ENCODE measurements around the gene SORBS1.

GRCh38 chr10:95552679-95553342, 8.4 kb downstream of the SORBS1 start:
- TF ChIP-seq, protein P1, sequence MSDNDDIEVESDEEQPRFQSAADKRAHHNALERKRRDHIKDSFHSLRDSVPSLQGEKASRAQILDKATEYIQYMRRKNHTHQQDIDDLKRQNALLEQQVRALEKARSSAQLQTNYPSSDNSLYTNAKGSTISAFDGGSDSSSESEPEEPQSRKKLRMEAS (IDR thresholded peaks at IDR 0.05; ENCODE audit: insufficient read depth, insufficient read length) = no peak
- TF ChIP-seq CTCF (IDR thresholded peaks at IDR 0.05; ENCODE audit: extremely low read depth in 1 of 2, insufficient read depth in 1 of 2, low read depth in 1 of 2, low read length in 2 of 2) = no peak
- TF ChIP-seq EZH2 (IDR thresholded peaks at IDR 0.05; ENCODE audit: borderline replicate concordance, low read depth, low read length, severe bottlenecking) = no peak
- TF ChIP-seq FOS (IDR thresholded peaks at IDR 0.05; ENCODE audit: borderline replicate concordance, insufficient read depth, low read length) = no peak
- no peak for TF ChIP-seq POLR2AphosphoS5 (IDR thresholded peaks at IDR 0.05; ENCODE audit: insufficient read depth, low read depth, low read length)
- no peak for TF ChIP-seq POLR2A (IDR thresholded peaks at IDR 0.05; ENCODE audit: low read depth, low read length)
- TF ChIP-seq JUN (IDR thresholded peaks at IDR 0.05; ENCODE audit: borderline replicate concordance, insufficient read depth, insufficient read length, low read depth) = peak; percentile 2
- no peak for TF ChIP-seq GATA2 (IDR thresholded peaks at IDR 0.05; ENCODE audit: insufficient read depth, insufficient read length, low read depth, low read length)

All from endothelial cell of umbilical vein (primary cell).